Measurements from ENCODE around the gene EIF1AX. TPM values are rescaled to one million over a fixed set of nuclear protein-coding genes. Genes with fewer than 3 reads are reported as not detected.
A peak's percentile ranks its signal among the peaks of the same experiment; 100 is the strongest.

EIF1AX gene
- total RNA-seq, 1 experiment from 2014 or later, result 158 TPM

DNA sequence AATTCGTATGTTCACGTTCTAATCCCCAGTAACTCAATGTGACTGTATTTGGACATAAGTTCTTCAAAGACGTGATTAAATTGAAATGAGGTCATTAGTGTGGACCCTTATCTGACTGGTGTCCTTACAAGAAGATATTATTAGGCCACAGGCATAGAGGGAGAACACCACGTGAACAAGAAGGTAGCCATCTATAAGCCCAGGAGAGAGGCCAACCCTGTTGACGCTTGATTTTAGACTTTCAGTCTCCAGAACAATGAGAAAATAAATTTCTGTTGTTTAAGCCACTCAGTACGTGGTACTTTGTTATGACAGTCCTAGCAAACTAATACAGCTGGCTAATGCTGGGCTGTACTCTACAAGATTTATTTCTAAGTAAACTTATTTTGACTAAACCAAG lies 1.5 kb upstream of the EIF1AX start:
- TF ChIP-seq, protein P1, sequence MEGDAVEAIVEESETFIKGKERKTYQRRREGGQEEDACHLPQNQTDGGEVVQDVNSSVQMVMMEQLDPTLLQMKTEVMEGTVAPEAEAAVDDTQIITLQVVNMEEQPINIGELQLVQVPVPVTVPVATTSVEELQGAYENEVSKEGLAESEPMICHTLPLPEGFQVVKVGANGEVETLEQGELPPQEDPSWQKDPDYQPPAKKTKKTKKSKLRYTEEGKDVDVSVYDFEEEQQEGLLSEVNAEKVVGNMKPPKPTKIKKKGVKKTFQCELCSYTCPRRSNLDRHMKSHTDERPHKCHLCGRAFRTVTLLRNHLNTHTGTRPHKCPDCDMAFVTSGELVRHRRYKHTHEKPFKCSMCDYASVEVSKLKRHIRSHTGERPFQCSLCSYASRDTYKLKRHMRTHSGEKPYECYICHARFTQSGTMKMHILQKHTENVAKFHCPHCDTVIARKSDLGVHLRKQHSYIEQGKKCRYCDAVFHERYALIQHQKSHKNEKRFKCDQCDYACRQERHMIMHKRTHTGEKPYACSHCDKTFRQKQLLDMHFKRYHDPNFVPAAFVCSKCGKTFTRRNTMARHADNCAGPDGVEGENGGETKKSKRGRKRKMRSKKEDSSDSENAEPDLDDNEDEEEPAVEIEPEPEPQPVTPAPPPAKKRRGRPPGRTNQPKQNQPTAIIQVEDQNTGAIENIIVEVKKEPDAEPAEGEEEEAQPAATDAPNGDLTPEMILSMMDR (conservative IDR thresholded peaks at IDR 0.05), result no peak
- no CpG with 5 or more reads among the region's 6 CpGs for whole genome bisulfite sequencing (ENCODE audit: extremely low coverage, insufficient read length, low lambda C conversion rate)
- peak overlapping the region; percentile 50 to 56; a peak in 2 of 5 replicates for H3K4me3 Mint-ChIP-seq

More for the DNA sequence above, 1.5 kb upstream of the EIF1AX start:
- no peak overlapping the region for H3K9ac ChIP-seq (ENCODE audit: extremely low read depth, insufficient read length, low read length)
- no peak overlapping the region for H2BK5ac ChIP-seq (ENCODE audit: insufficient read length, low read length)
- no peaks in the 10 kb centered on the region for H3K23me2 ChIP-seq (ENCODE audit: insufficient read length, low read depth, low read length, poor library complexity, severe bottlenecking)
- no peak overlapping the region for H3T11ph ChIP-seq (ENCODE audit: low read length)
- peaks cover 5 to 12% of the 10 kb centered on the region in 2 experiments for H3K4me1 Mint-ChIP-seq
- H3K36me3 Mint-ChIP-seq (ENCODE audit: insufficient read depth in 1 of 3, low read depth in 3 of 3), result peaks cover 19 to 32% (median 23%) of the 10 kb centered on the region in 3 experiments
- no peak overlapping the region for H2BK20ac ChIP-seq (ENCODE audit: low read depth, low read length, poor library complexity, severe bottlenecking)
- peaks cover 59 to 62% of the 10 kb centered on the region in 2 experiments for H3K9me3 Mint-ChIP-seq
- no peak overlapping the region for H2BK12ac ChIP-seq (ENCODE audit: insufficient read length, low read depth, low read length)
- H3K79me1 ChIP-seq (ENCODE audit: insufficient read depth, low read depth, low read length, poor library complexity, severe bottlenecking), result no peaks in the 10 kb centered on the region
- H3K4me1 ChIP-seq (ENCODE audit: insufficient read depth, low read length), result no peaks in the 10 kb centered on the region
- no peak overlapping the region for H3K18ac ChIP-seq (ENCODE audit: insufficient read length, low read depth, low read length)
- no peak for DNase-seq
- H3K79me2 ChIP-seq (ENCODE audit: insufficient read depth, low read length), result peaks cover 18% of the 10 kb centered on the region
- H3K56ac ChIP-seq (ENCODE audit: insufficient read length, low read depth, low read length), result no peak overlapping the region
- no peak overlapping the region for H4K91ac ChIP-seq (ENCODE audit: insufficient read length, low read depth, low read length)
- H3K27ac ChIP-seq (ENCODE audit: insufficient read length, low read depth, low read length), result no peak overlapping the region
- H4K8ac ChIP-seq (replicated peaks; ENCODE audit: insufficient read length, low read depth, low read length), result no peak overlapping the region
- no peak overlapping the region for H3K14ac ChIP-seq (ENCODE audit: insufficient read depth, low read length)
- H3K27me3 ChIP-seq (ENCODE audit: insufficient read depth, low read length), result no peaks in the 10 kb centered on the region
- H3K4ac ChIP-seq (ENCODE audit: low read depth, low read length), result no peak overlapping the region
- H2AFZ ChIP-seq (ENCODE audit: low read length), result no peak overlapping the region
- no peak overlapping the region for H2AK5ac ChIP-seq (ENCODE audit: insufficient read length, low read length)
- no peaks in the 10 kb centered on the region; the same call in 1 of the 2 replicates for H3K27me3 Mint-ChIP-seq (ENCODE audit: low read depth)
- H4K20me1 ChIP-seq (ENCODE audit: control insufficient read depth, insufficient read depth, insufficient read length), result no peaks in the 10 kb centered on the region
- peaks cover 12% of the 10 kb centered on the region for H3K9me3 ChIP-seq (ENCODE audit: control insufficient read depth, low read depth, low read length)
- no peak overlapping the region for H3K4me2 ChIP-seq (ENCODE audit: insufficient read depth, insufficient read length, low read length)
- no peak overlapping the region for H4K5ac ChIP-seq (ENCODE audit: insufficient read length, low read depth, low read length)
- no peak overlapping the region for H2BK15ac ChIP-seq (ENCODE audit: low read depth, low read length)
- no peak overlapping the region for H2BK120ac ChIP-seq (ENCODE audit: low read depth, low read length, poor library complexity, severe bottlenecking)
- H3K23ac ChIP-seq (ENCODE audit: insufficient read length, low read depth, low read length), result no peak overlapping the region
- H3K27ac Mint-ChIP-seq, result no peak overlapping the region
